Hepatocyte (in vitro differentiated cells): ENCODE results near the gene PCCA. TPM values are rescaled to one million over a fixed set of nuclear protein-coding genes. Genes with fewer than 3 reads are reported as not detected.

ENCODE experiments used
- DNase-seq: peaks from one replicate; pipeline ENCODE4 v3.0.0-alpha.2; 2016; ENCODE audit warnings: low spot score
- H2AFZ ChIP-seq: fragments of 200-600 bp; sonication (generic); 2 replicates; pipeline ENCODE4 v1.6.0; 2016; ENCODE audit warnings: antibody characterized with exemption, mild to moderate bottlenecking
- H3K27ac ChIP-seq: fragments of 200-600 bp; sonication (generic); 2 replicates; pipeline ENCODE4 v1.5.1; 2016; ENCODE audit warnings: mild to moderate bottlenecking
- H3K27me3 ChIP-seq: fragments of 200-600 bp; sonication (generic); 2 replicates; pipeline ENCODE4 v1.6.1; 2016
- H3K36me3 ChIP-seq: fragments of 200-600 bp; sonication (generic); replicated peaks from 2 replicates; pipeline ENCODE4 v1.5.1; 2016; ENCODE audit warnings: low read depth; ENCODE audit not compliant: insufficient read depth
- H3K4me1 ChIP-seq: fragments of 200-600 bp; sonication (generic); 2 replicates; pipeline ENCODE4 v1.5.1; 2016; ENCODE audit warnings: mild to moderate bottlenecking, moderate library complexity; ENCODE audit not compliant: insufficient read depth
- H3K4me2 ChIP-seq: fragments of 200-600 bp; sonication (generic); 2 replicates; pipeline ENCODE4 v1.6.0; 2016
- H3K4me3 ChIP-seq: fragments of 200-600 bp; sonication (generic); 2 replicates; pipeline ENCODE4 v1.5.1; 2016; ENCODE audit warnings: mild to moderate bottlenecking
- H3K79me2 ChIP-seq: fragments of 200-600 bp; sonication (generic); 2 replicates; pipeline ENCODE4 v1.6.0; 2017; ENCODE audit warnings: mild to moderate bottlenecking
- H3K9me2 ChIP-seq: fragments of 200-600 bp; sonication (generic); replicated peaks from 2 replicates; pipeline ENCODE4 v1.6.0; 2017; ENCODE audit warnings: mild to moderate bottlenecking; ENCODE audit not compliant: insufficient read depth
- H3K9me3 ChIP-seq: fragments of 200-600 bp; sonication (generic); 2 replicates; pipeline ENCODE4 v1.5.1; 2016; ENCODE audit warnings: low read depth, mild to moderate bottlenecking
- H4K20me1 ChIP-seq: fragments of 200-600 bp; sonication (generic); 2 replicates; pipeline ENCODE4 v1.6.0; 2016; ENCODE audit warnings: mild to moderate bottlenecking; ENCODE audit not compliant: insufficient read depth, poor library complexity, severe bottlenecking
- CTCF ChIP-seq: fragments of 200-600 bp; sonication (generic); IDR thresholded peaks from 2 replicates; pipeline ENCODE4 v1.5.1; 2016; ENCODE audit warnings: antibody characterized with exemption, mild to moderate bottlenecking; ENCODE audit not compliant: poor library complexity
- EZH2 ChIP-seq: fragments of 200-600 bp; sonication (generic); IDR thresholded peaks from 2 replicates; pipeline ENCODE4 v1.6.1; 2016; ENCODE audit warnings: antibody characterized with exemption, mild to moderate bottlenecking, borderline replicate concordance
- EZH2phosphoT487 ChIP-seq: fragments of 200-600 bp; sonication (generic); IDR thresholded peaks from one replicate; pipeline ENCODE4 v1.6.1; 2018; ENCODE audit warnings: antibody characterized with exemption, mild to moderate bottlenecking, low read depth, moderate library complexity; ENCODE audit not compliant: unreplicated experiment, severe bottlenecking
- WGBS: methylation state at CpG from one replicate; pipeline ENCODE4 v1.1.6; 2016; ENCODE audit warnings: low lambda C conversion rate; ENCODE audit errors: missing lambda C conversion rate; 5-methylcytosine and 5-hydroxymethylcytosine counted together
- polyA plus RNA-seq: library from polyadenylated mRNA; unstranded; fragments of >200 nt; fragmentation: Nextera tagmentation; extraction: Ambion mirVana; gene quantifications from 2 replicates; pipeline ENCODE4 v1.2.1, GENCODE V29; 2016
- total RNA-seq: library from RNA; depleted of rRNA; stranded (reverse); fragments of >200 nt; gene quantifications from 2 replicates; pipeline ENCODE4 v1.2.3, GENCODE V29; 2014

The PCCA gene
- total and polyA plus RNA-seq, 2 experiments from 2014 or later: 23.6 to 28.2 TPM

- Histone ChIP-seq H4K20me1 (no peaks in the 10 kb centered on the region), H3K36me3 (no peaks in the 10 kb centered on the region), H3K9me2 (no peaks in the 10 kb centered on the region), H3K4me1 (no peaks in the 10 kb centered on the region), H2AFZ (no peak overlapping the region), H3K9me3 (no peaks in the 10 kb centered on the region), H3K4me2 (no peak overlapping the region), H3K4me3 (no peak overlapping the region), H3K27ac (no peak overlapping the region), H3K79me2 (no peaks in the 10 kb centered on the region), H3K27me3 (no peaks in the 10 kb centered on the region)
- WGBS: 94% methylated on average over 2 of the region's 2 CpGs
- no peak for DNase-seq
- TF ChIP-seq CTCF: no peak
- no peak for TF ChIP-seq EZH2phosphoT487
- no peak for TF ChIP-seq EZH2
Measured at GRCh38 chr13:100212904-100213553, 124.1 kb downstream of the PCCA start.

GRCh38 chr13:100213576-100213975, 124.7 kb downstream of the PCCA start:
- H4K20me1 ChIP-seq: no peaks in the 10 kb centered on the region
- H3K4me2 ChIP-seq: no peak overlapping the region
- no peaks in the 10 kb centered on the region for H3K79me2 ChIP-seq
- H3K4me3 ChIP-seq: no peak overlapping the region
- H3K9me2 ChIP-seq: no peaks in the 10 kb centered on the region
- no peaks in the 10 kb centered on the region for H3K4me1 ChIP-seq
- no peaks in the 10 kb centered on the region for H3K9me3 ChIP-seq
- 93% methylated on average over 2 of the region's 2 CpGs for WGBS
- no peaks in the 10 kb centered on the region for H3K27me3 ChIP-seq
- no peak for DNase-seq
- TF ChIP-seq CTCF (no peak), EZH2phosphoT487 (no peak), EZH2 (no peak)
- H2AFZ ChIP-seq: no peak overlapping the region
- no peak overlapping the region for H3K27ac ChIP-seq
- no peaks in the 10 kb centered on the region for H3K36me3 ChIP-seq

- H3K4me1 ChIP-seq: no peaks in the 10 kb centered on the region
- no peaks in the 10 kb centered on the region for H4K20me1 ChIP-seq
- 93% methylated on average over 3 of the region's 3 CpGs for WGBS
- no peaks in the 10 kb centered on the region for H3K27me3 ChIP-seq
- H3K36me3 ChIP-seq: no peaks in the 10 kb centered on the region
- H2AFZ ChIP-seq: no peak overlapping the region
- no peak overlapping the region for H3K4me3 ChIP-seq
- no peaks in the 10 kb centered on the region for H3K9me2 ChIP-seq
- H3K4me2 ChIP-seq: no peak overlapping the region
- H3K79me2 ChIP-seq: no peaks in the 10 kb centered on the region
- H3K9me3 ChIP-seq: no peaks in the 10 kb centered on the region
- no peak for TF ChIP-seq EZH2phosphoT487
- no peak for TF ChIP-seq CTCF
- no peak for TF ChIP-seq EZH2
- H3K27ac ChIP-seq: no peak overlapping the region
- DNase-seq: no peak
Measured at GRCh38 chr13:100214886-100215285, 126.0 kb downstream of the PCCA start.
